ENCODE results near the gene KLHDC8B. TPM values are rescaled to one million over a fixed set of nuclear protein-coding genes. Genes with fewer than 3 reads are reported as not detected.
A peak's percentile ranks its signal among the peaks of the same experiment; 100 is the strongest.

KLHDC8B gene
- total RNA-seq, 2 donors from 2014 or later = 22.4 to 29.8 TPM

DNA sequence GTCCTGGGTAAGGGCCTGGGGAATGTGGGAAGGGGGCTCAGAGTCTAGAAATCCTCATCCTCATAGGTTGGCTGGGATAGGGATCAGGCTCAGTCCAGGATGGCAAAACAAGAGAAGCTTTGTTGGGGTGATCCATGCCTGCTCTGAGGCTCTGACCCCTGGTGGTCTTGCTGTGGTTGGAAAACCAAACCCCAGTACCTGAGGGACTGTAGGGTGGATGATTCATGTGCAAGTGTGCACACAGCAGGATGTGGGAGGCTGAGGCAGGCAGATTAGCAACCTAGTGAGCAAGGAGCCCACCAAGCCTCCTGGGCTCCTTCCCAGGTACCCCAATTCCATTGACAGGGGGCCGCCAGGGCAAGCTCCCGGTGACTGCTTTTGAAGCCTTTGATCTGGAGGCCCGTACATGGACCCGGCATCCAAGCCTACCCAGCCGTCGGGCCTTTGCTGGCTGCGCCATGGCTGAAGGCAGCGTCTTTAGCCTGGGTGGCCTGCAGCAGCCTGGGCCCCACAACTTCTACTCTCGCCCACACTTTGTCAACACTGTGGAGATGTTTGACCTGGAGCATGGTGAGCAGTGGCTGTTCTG is 3.1 kb downstream of the KLHDC8B start:
- H3K27me3 ChIP-seq (replicated peaks; ENCODE audit: insufficient read depth) = no peaks in the 10 kb centered on the region
- no peak for DNase-seq (ENCODE audit: low spot score)
- no peak for ATAC-seq (ENCODE audit: insufficient number of reproducible peaks, low FRiP score, low read depth)
- TF ChIP-seq, protein P1, sequence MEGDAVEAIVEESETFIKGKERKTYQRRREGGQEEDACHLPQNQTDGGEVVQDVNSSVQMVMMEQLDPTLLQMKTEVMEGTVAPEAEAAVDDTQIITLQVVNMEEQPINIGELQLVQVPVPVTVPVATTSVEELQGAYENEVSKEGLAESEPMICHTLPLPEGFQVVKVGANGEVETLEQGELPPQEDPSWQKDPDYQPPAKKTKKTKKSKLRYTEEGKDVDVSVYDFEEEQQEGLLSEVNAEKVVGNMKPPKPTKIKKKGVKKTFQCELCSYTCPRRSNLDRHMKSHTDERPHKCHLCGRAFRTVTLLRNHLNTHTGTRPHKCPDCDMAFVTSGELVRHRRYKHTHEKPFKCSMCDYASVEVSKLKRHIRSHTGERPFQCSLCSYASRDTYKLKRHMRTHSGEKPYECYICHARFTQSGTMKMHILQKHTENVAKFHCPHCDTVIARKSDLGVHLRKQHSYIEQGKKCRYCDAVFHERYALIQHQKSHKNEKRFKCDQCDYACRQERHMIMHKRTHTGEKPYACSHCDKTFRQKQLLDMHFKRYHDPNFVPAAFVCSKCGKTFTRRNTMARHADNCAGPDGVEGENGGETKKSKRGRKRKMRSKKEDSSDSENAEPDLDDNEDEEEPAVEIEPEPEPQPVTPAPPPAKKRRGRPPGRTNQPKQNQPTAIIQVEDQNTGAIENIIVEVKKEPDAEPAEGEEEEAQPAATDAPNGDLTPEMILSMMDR (IDR thresholded peaks at IDR 0.05) = no peak
- H3K4me1 ChIP-seq (ENCODE audit: control insufficient read depth in 1 of 2, low read depth in 2 of 2) = peaks cover 21 to 42% of the 10 kb centered on the region in 2 donors
- H3K4me3 ChIP-seq = no peak overlapping the region
- peaks cover 14% of the 10 kb centered on the region for H3K36me3 ChIP-seq
- peak overlapping the region in 1 of 2 donors; percentile 14 for H3K27ac ChIP-seq
- no peaks in the 10 kb centered on the region for H3K9me3 ChIP-seq

DNA sequence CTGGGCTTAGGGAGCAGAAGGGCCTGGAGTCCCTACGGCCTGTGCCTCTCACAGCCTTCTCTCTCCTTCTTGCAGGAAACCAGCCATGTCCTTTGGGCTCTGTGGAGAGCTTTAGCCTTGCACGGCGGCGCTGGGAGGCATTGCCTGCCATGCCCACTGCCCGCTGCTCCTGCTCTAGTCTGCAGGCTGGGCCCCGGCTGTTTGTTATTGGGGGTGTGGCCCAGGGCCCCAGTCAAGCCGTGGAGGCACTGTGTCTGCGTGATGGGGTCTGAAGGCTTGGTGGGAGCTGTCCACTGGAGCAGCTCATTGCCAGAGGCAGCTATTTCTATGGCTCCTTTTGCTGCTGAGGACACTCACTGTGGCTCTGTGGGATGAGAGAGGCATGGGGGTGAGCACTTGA is 4.1 kb downstream of the KLHDC8B start:
- peaks cover 14% of the 10 kb centered on the region for H3K36me3 ChIP-seq
- peaks cover 21 to 37% of the 10 kb centered on the region in 2 donors for H3K4me1 ChIP-seq (ENCODE audit: control insufficient read depth in 1 of 2, low read depth in 2 of 2)
- H3K27ac ChIP-seq = no peak overlapping the region
- ATAC-seq (ENCODE audit: insufficient number of reproducible peaks, low FRiP score, low read depth) (no peak), DNase-seq (ENCODE audit: low spot score) (no peak)
- H3K27me3 ChIP-seq (replicated peaks; ENCODE audit: insufficient read depth) = no peaks in the 10 kb centered on the region
- H3K9me3 ChIP-seq = no peaks in the 10 kb centered on the region
- TF ChIP-seq, protein P1 (IDR thresholded peaks at IDR 0.05) = no peak
- no peak overlapping the region for H3K4me3 ChIP-seq

DNA sequence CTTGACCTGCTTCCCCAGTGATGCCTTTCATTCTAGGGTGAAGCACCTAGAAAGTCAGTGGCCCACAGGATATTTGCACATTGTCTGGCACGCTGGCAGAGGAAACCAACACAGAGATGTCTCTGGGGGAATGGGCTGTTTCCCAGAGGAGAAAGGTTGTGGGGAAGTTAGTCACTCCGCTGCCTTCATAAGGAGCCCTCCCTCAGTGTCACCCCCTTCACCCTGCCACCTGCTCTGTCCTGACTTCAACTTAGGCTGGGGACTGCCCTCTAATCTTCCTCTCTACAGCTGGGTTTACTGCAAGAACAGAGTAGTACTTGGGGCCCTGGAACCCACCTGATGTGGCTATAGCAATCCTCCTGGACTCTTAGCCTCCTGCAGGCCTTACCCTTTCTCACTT is 5.7 kb downstream of the KLHDC8B start:
- no peak for ATAC-seq (ENCODE audit: insufficient number of reproducible peaks, low FRiP score, low read depth)
- H3K27me3 ChIP-seq (replicated peaks; ENCODE audit: insufficient read depth) = no peaks in the 10 kb centered on the region
- no peak overlapping the region for H3K27ac ChIP-seq
- H3K4me1 ChIP-seq (ENCODE audit: control insufficient read depth in 1 of 2, low read depth in 2 of 2) = peaks cover 21 to 28% of the 10 kb centered on the region in 2 donors
- H3K9me3 ChIP-seq = no peaks in the 10 kb centered on the region
- H3K36me3 ChIP-seq = peaks cover 14% of the 10 kb centered on the region
- TF ChIP-seq, protein P1 (IDR thresholded peaks at IDR 0.05) = no peak
- H3K4me3 ChIP-seq = no peak overlapping the region
- no peak for DNase-seq (ENCODE audit: low spot score)

DNA sequence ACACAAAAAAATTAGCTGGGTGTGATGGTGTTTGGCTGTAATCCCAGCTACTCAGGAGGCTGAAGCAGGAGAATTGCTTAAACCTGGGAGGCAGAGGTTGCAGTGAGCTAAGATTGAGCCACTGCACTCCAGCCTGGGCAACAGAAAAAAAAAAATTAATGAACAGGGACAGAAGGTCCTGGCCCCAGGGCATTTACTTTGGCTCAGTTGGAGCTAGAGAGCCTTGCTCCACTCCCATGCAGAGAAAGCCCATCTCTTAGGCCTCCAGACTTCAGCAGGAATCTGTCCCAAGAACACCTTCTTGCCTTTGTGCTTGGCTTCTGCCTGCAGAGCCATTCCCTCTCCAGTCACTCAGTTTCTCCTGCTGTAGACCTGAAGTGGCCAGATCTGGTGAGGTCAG is 8.7 kb downstream of the KLHDC8B start:
- Histone ChIP-seq H3K4me1 (ENCODE audit: control insufficient read depth in 1 of 2, low read depth in 2 of 2) (no peaks in the 10 kb centered on the region), H3K27me3 (replicated peaks; ENCODE audit: insufficient read depth) (no peaks in the 10 kb centered on the region), H3K27ac (no peak overlapping the region), H3K4me3 (no peak overlapping the region), H3K9me3 (no peaks in the 10 kb centered on the region), H3K36me3 (peaks cover 5% of the 10 kb centered on the region)
- DNase-seq (ENCODE audit: low spot score) = no peak
- TF ChIP-seq, protein P1 (IDR thresholded peaks at IDR 0.05) = no peak
- ATAC-seq (ENCODE audit: insufficient number of reproducible peaks, low FRiP score, low read depth) = no peak

DNA sequence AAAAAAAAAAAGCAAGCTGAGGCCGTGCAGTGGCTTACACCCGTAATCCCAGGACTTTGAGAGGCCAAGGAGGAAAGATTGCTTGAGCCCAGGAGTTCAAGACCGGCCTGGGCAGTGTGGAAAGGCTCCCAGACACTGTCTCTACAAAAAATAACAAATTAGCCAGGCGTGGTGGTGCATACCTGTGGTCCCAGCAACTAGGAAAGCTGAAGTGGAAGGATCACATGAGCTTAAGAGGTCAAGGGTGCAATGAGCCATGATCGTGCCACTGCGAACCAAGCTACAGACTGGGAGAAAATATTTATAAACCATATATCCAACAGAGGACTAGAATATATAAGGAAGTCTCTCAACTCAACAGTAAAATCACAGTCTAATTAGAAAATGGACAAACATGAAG is 10.0 kb downstream of the KLHDC8B start:
- DNase-seq (ENCODE audit: low spot score) = no peak
- H3K4me3 ChIP-seq = no peak overlapping the region
- H3K4me1 ChIP-seq (ENCODE audit: control insufficient read depth in 1 of 2, low read depth in 2 of 2) = no peaks in the 10 kb centered on the region
- TF ChIP-seq, protein P1 (IDR thresholded peaks at IDR 0.05) = no peak
- no peak overlapping the region for H3K27ac ChIP-seq
- H3K36me3 ChIP-seq = no peaks in the 10 kb centered on the region
- H3K27me3 ChIP-seq (replicated peaks; ENCODE audit: insufficient read depth) = no peaks in the 10 kb centered on the region
- no peak for ATAC-seq (ENCODE audit: insufficient number of reproducible peaks, low FRiP score, low read depth)
- no peaks in the 10 kb centered on the region for H3K9me3 ChIP-seq

All from thoracic aorta (tissue), 2 donors.